Testis (tissue), 3 donors: ENCODE results near the gene DHCR24. TPM values are rescaled to one million over a fixed set of nuclear protein-coding genes. Genes with fewer than 3 reads are reported as not detected.

ENCODE experiments used
- DNase-seq: peaks from one replicate; pipeline ENCODE4 v3.0.0-alpha.2; 2019
- H3K27ac ChIP-seq, 2 donors: fragments of 200-600 bp; sonication (generic); one replicate each; pipeline ENCODE4 v1.5.1; 2019
- H3K27me3 ChIP-seq: fragments of 200-600 bp; sonication (generic); one replicate; pipeline ENCODE4 v1.5.1; 2019
- H3K36me3 ChIP-seq: fragments of 200-600 bp; sonication (generic); one replicate; pipeline ENCODE4 v1.5.1; 2017; ENCODE audit warnings: low read depth; ENCODE audit errors: missing control alignments
- H3K4me1 ChIP-seq: fragments of 200-600 bp; sonication (generic); one replicate; pipeline ENCODE4 v1.5.1; 2019
- H3K4me3 ChIP-seq, 2 donors: fragments of 200-600 bp; sonication (generic); one replicate each; pipeline ENCODE4 v1.5.1; 2017 to 2019
- H3K9me3 ChIP-seq: fragments of 200-600 bp; sonication (generic); one replicate; pipeline ENCODE4 v1.5.1; 2017
- CTCF ChIP-seq, 3 experiments: fragments of 450-650 bp in 2 of 3; fragments of 200-600 bp in 1 of 3; sonication (generic) in 1 of 3; IDR thresholded peaks; one replicate each; pipeline ENCODE4 v1.5.1; 2016 to 2019; ENCODE audit warnings: antibody characterized with exemption in 3 of 3, mild to moderate bottlenecking in 2 of 3, moderate library complexity in 1 of 3
- POLR2A ChIP-seq: fragments of 450-650 bp; IDR thresholded peaks from one replicate; pipeline ENCODE4 v1.6.1; 2017; ENCODE audit warnings: antibody characterized with exemption, mild to moderate bottlenecking, moderate library complexity
- WGBS, 2 donors: methylation state at CpG; one replicate each; pipeline ENCODE4 v1.1.5; 2018; 5-methylcytosine and 5-hydroxymethylcytosine counted together
- intact Hi-C: fragments of 100-400 bp; cut with DNase I; formaldehyde crosslinking; loops from one replicate; pipeline ENCODE4 v1.15.1; 2023; ENCODE audit warnings: low total_unique reads
- polyA plus RNA-seq: library from polyadenylated mRNA; stranded (reverse); fragments of 350-450 nt; fragmentation: Illumina TruSeq; extraction: RNeasy Lipid Tissue Mini Kit (QIAGEN cat#74804); gene quantifications from one replicate; pipeline ENCODE4 v1.2.3, GENCODE V29; 2014; ENCODE audit warnings: low read depth, low replicate concordance; ENCODE audit not compliant: insufficient read depth
- total RNA-seq, 2 donors: library from RNA; depleted of rRNA; stranded (reverse); fragments of >200 nt; gene quantifications; one replicate each; pipeline ENCODE4 v1.2.3, GENCODE V29; 2016

Gene DHCR24
- total and polyA plus RNA-seq, 3 donors from 2014 or later = 48.5 to 127 (median 75.7) TPM

GRCh38 chr1:54836594-54836993 lies 50.4 kb downstream of the DHCR24 start:
- WGBS, 2 donors = 80 to 83% methylated on average over 8 of the region's 8 CpGs
- no peak overlapping the region for H3K27ac ChIP-seq
- H3K27me3 ChIP-seq = no peaks in the 10 kb centered on the region
- no peak for DNase-seq
- no peak overlapping the region for H3K4me3 ChIP-seq
- H3K36me3 ChIP-seq = no peaks in the 10 kb centered on the region
- no peaks in the 10 kb centered on the region for H3K9me3 ChIP-seq
- no peak for TF ChIP-seq POLR2A
- no peak for TF ChIP-seq CTCF (IDR thresholded peaks at IDR 0.05)
- H3K4me1 ChIP-seq = no peaks in the 10 kb centered on the region
- intact Hi-C loops = no loop called here

GRCh38 chr1:54835970-54836369 lies 51.0 kb downstream of the DHCR24 start:
- no peaks in the 10 kb centered on the region for H3K4me1 ChIP-seq
- H3K27ac ChIP-seq = no peak overlapping the region
- no peaks in the 10 kb centered on the region for H3K9me3 ChIP-seq
- no peak for DNase-seq
- TF ChIP-seq POLR2A = no peak
- no peak for TF ChIP-seq CTCF (IDR thresholded peaks at IDR 0.05)
- H3K36me3 ChIP-seq = no peaks in the 10 kb centered on the region
- 60 to 68% methylated on average over 5 of the region's 5 CpGs for WGBS, 2 donors
- intact Hi-C loops = no loop called here
- no peaks in the 10 kb centered on the region for H3K27me3 ChIP-seq
- H3K4me3 ChIP-seq = no peak overlapping the region

GRCh38 chr1:54835131-54835898 lies 51.7 kb downstream of the DHCR24 start:
- Histone ChIP-seq H3K27ac (no peak overlapping the region), H3K36me3 (no peaks in the 10 kb centered on the region), H3K9me3 (no peaks in the 10 kb centered on the region), H3K4me3 (no peak overlapping the region), H3K4me1 (no peaks in the 10 kb centered on the region), H3K27me3 (no peaks in the 10 kb centered on the region)
- intact Hi-C loops = no loop called here
- DNase-seq = no peak
- TF ChIP-seq CTCF (IDR thresholded peaks at IDR 0.05) (no peak), POLR2A (no peak)
- 82 to 93% methylated on average over 6 of the region's 6 CpGs for WGBS, 2 donors

- H3K4me1 ChIP-seq = no peaks in the 10 kb centered on the region
- DNase-seq = no peak
- no peak overlapping the region for H3K4me3 ChIP-seq
- intact Hi-C loops = no loop called here
- no peaks in the 10 kb centered on the region for H3K36me3 ChIP-seq
- no peak for TF ChIP-seq CTCF (IDR thresholded peaks at IDR 0.05)
- TF ChIP-seq POLR2A = no peak
- H3K9me3 ChIP-seq = no peaks in the 10 kb centered on the region
- no peaks in the 10 kb centered on the region for H3K27me3 ChIP-seq
- no peak overlapping the region for H3K27ac ChIP-seq
- WGBS, 2 donors = 69 to 93% methylated on average over 1 of the region's 1 CpG
These were observed 52.9 kb downstream of the DHCR24 start for GRCh38 chr1:54834007-54834541.

- intact Hi-C loops = no loop called here
- no peaks in the 10 kb centered on the region for H3K9me3 ChIP-seq
- WGBS, 2 donors = 71 to 79% methylated on average over 9 of the region's 9 CpGs
- no peaks in the 10 kb centered on the region for H3K36me3 ChIP-seq
- H3K27ac ChIP-seq = no peak overlapping the region
- H3K4me1 ChIP-seq = no peaks in the 10 kb centered on the region
- H3K4me3 ChIP-seq = no peak overlapping the region
- no peaks in the 10 kb centered on the region for H3K27me3 ChIP-seq
- no peak for TF ChIP-seq CTCF (IDR thresholded peaks at IDR 0.05)
- TF ChIP-seq POLR2A = no peak
- DNase-seq = no peak
These were observed 53.9 kb downstream of the DHCR24 start for GRCh38 chr1:54833121-54833520.
